NB4 (cell line): ENCODE results near the gene PCGF5.

Experiments used
- MYC ChIP-seq: IDR thresholded peaks from 2 replicates; pipeline ENCODE4 v1.6.1; 2011; ENCODE audit warnings: low read depth, low read length
- POLR2A ChIP-seq: IDR thresholded peaks from 2 replicates; pipeline ENCODE4 v1.6.1; 2011; ENCODE audit warnings: mild to moderate bottlenecking; ENCODE audit not compliant: insufficient read length; ENCODE audit errors: extremely low read depth
- TF ChIP-seq, protein P1 (sequence below): IDR thresholded peaks from one replicate; pipeline ENCODE4 v1.5.1; 2012; ENCODE audit warnings: low read depth, low read length
- TF ChIP-seq, protein P2 (sequence below): IDR thresholded peaks from 2 replicates; pipeline ENCODE4 v1.6.1; 2011; ENCODE audit warnings: low read depth, low read length

DNA sequence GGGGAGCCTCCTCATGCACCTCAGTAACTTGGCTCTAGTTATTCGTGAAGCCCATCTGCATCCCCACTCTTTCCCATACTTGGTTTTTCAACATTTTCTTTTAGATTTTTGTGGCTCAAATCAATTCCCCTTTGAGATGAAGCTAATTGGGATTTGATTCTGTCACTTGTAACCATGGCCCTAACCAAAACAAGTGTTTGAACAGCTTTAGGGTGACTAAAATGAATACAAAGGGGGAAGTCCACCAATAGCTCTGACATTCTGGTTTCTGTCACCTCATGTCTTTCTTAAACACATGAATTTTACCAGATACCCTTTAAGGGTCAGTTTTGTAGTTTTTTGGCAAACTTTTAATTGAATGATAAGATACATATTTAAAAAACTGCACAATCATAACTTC lies 87.0 kb downstream of the PCGF5 start:
- TF ChIP-seq, protein P1, sequence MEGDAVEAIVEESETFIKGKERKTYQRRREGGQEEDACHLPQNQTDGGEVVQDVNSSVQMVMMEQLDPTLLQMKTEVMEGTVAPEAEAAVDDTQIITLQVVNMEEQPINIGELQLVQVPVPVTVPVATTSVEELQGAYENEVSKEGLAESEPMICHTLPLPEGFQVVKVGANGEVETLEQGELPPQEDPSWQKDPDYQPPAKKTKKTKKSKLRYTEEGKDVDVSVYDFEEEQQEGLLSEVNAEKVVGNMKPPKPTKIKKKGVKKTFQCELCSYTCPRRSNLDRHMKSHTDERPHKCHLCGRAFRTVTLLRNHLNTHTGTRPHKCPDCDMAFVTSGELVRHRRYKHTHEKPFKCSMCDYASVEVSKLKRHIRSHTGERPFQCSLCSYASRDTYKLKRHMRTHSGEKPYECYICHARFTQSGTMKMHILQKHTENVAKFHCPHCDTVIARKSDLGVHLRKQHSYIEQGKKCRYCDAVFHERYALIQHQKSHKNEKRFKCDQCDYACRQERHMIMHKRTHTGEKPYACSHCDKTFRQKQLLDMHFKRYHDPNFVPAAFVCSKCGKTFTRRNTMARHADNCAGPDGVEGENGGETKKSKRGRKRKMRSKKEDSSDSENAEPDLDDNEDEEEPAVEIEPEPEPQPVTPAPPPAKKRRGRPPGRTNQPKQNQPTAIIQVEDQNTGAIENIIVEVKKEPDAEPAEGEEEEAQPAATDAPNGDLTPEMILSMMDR, result no peak
- TF ChIP-seq POLR2A (no peak), MYC (no peak)
- TF ChIP-seq, protein P2, sequence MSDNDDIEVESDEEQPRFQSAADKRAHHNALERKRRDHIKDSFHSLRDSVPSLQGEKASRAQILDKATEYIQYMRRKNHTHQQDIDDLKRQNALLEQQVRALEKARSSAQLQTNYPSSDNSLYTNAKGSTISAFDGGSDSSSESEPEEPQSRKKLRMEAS, result no peak
